Measurements from ENCODE around the gene PHAF1. TPM values are rescaled to one million over a fixed set of nuclear protein-coding genes. Genes with fewer than 3 reads are reported as not detected.

The PHAF1 gene
- polyA plus RNA-seq, 2 donors: 8.8 to 9.9 TPM

GRCh38 chr16:67183284-67183626 lies 73.5 kb downstream of the PHAF1 start:
- Histone ChIP-seq H3K4me1 (ENCODE audit: control insufficient read depth in 2 of 2, insufficient read depth in 2 of 2, low read length in 1 of 2) (peaks cover 9 to 27% of the 10 kb centered on the region in 2 donors), H3K9me3 (ENCODE audit: control insufficient read depth in 2 of 2, insufficient read depth in 1 of 2, low read depth in 1 of 2, low read length in 1 of 2) (no peaks in the 10 kb centered on the region), H3K27ac (ENCODE audit: low read depth in 2 of 2, low read length in 1 of 2) (peak overlapping the region; percentile 97 to 99), H3K27me3 (ENCODE audit: control insufficient read depth in 1 of 2, insufficient read depth in 2 of 2, low read length in 2 of 2) (no peaks in the 10 kb centered on the region), H3K36me3 (ENCODE audit: control insufficient read depth in 2 of 2, insufficient read depth in 2 of 2, low read length in 1 of 2) (no peaks in the 10 kb centered on the region), H3K4me3 (ENCODE audit: low read depth in 1 of 2, low read length in 2 of 2) (peak overlapping the region; percentile 60 to 91)
- WGBS, 2 donors: 7 to 10% methylated on average over 11 of the region's 11 CpGs

GRCh38 chr16:67183627-67184452 lies 74.1 kb downstream of the PHAF1 start, which contains the start of gene MATCAP1:
Gene MATCAP1 (minus strand): TSS chr16:67183963. CDS start chr16:67180610, 3,353 bp downstream.
- H3K27ac ChIP-seq (ENCODE audit: low read depth in 2 of 2, low read length in 1 of 2): peak within 1 kb of the TSS; percentile 97 to 99

GRCh38 chr16:67184453-67184994 lies 74.8 kb downstream of the PHAF1 start:
- Histone ChIP-seq H3K4me3 (ENCODE audit: low read depth in 1 of 2, low read length in 2 of 2) (peak overlapping the region; percentile 60 to 91), H3K36me3 (ENCODE audit: control insufficient read depth in 2 of 2, insufficient read depth in 2 of 2, low read length in 1 of 2) (no peaks in the 10 kb centered on the region), H3K27ac (ENCODE audit: low read depth in 2 of 2, low read length in 1 of 2) (peak overlapping the region; percentile 97 to 99), H3K9me3 (ENCODE audit: control insufficient read depth in 2 of 2, insufficient read depth in 1 of 2, low read depth in 1 of 2, low read length in 1 of 2) (no peaks in the 10 kb centered on the region), H3K27me3 (ENCODE audit: control insufficient read depth in 1 of 2, insufficient read depth in 2 of 2, low read length in 2 of 2) (no peaks in the 10 kb centered on the region), H3K4me1 (ENCODE audit: control insufficient read depth in 2 of 2, insufficient read depth in 2 of 2, low read length in 1 of 2) (peaks cover 9 to 16% of the 10 kb centered on the region in 2 donors)
- 5 to 7% methylated on average over 45 to 59 of the region's 59 CpGs for WGBS, 2 donors

More at GRCh38 chr16:67183627-67184452, 74.1 kb downstream of the PHAF1 start, which contains the start of gene MATCAP1:
- Histone ChIP-seq H3K27me3 (ENCODE audit: control insufficient read depth in 1 of 2, insufficient read depth in 2 of 2, low read length in 2 of 2) (no peaks in the 10 kb centered on the region), H3K4me1 (ENCODE audit: control insufficient read depth in 2 of 2, insufficient read depth in 2 of 2, low read length in 1 of 2) (peaks cover 9 to 21% of the 10 kb centered on the region in 2 donors), H3K4me3 (ENCODE audit: low read depth in 1 of 2, low read length in 2 of 2) (peak within 1 kb of the TSS; percentile 60 to 91), H3K9me3 (ENCODE audit: control insufficient read depth in 2 of 2, insufficient read depth in 1 of 2, low read depth in 1 of 2, low read length in 1 of 2) (no peaks in the 10 kb centered on the region), H3K36me3 (ENCODE audit: control insufficient read depth in 2 of 2, insufficient read depth in 2 of 2, low read length in 1 of 2) (no peaks in the 10 kb centered on the region)
- 0% methylated on average over 69 to 77 of the region's 77 CpGs for WGBS, 2 donors

- Histone ChIP-seq H3K4me1 (ENCODE audit: control insufficient read depth in 2 of 2, insufficient read depth in 2 of 2, low read length in 1 of 2) (peaks cover 9 to 15% of the 10 kb centered on the region in 2 donors), H3K9me3 (ENCODE audit: control insufficient read depth in 2 of 2, insufficient read depth in 1 of 2, low read depth in 1 of 2, low read length in 1 of 2) (no peaks in the 10 kb centered on the region), H3K27me3 (ENCODE audit: control insufficient read depth in 1 of 2, insufficient read depth in 2 of 2, low read length in 2 of 2) (no peaks in the 10 kb centered on the region), H3K36me3 (ENCODE audit: control insufficient read depth in 2 of 2, insufficient read depth in 2 of 2, low read length in 1 of 2) (no peaks in the 10 kb centered on the region), H3K4me3 (ENCODE audit: low read depth in 1 of 2, low read length in 2 of 2) (peak overlapping the region; percentile 60 to 91), H3K27ac (ENCODE audit: low read depth in 2 of 2, low read length in 1 of 2) (peak overlapping the region in 1 of 2 donors; percentile 36)
- 10 to 14% methylated on average over 42 to 43 of the region's 43 CpGs for WGBS, 2 donors
Observed at GRCh38 chr16:67184995-67185650, 75.4 kb downstream of the PHAF1 start.

- Histone ChIP-seq H3K4me3 (ENCODE audit: low read depth in 1 of 2, low read length in 2 of 2) (peak overlapping the region in 1 of 2 donors; percentile 60), H3K36me3 (ENCODE audit: control insufficient read depth in 2 of 2, insufficient read depth in 2 of 2, low read length in 1 of 2) (no peaks in the 10 kb centered on the region), H3K4me1 (ENCODE audit: control insufficient read depth in 2 of 2, insufficient read depth in 2 of 2, low read length in 1 of 2) (peaks cover 9 to 15% of the 10 kb centered on the region in 2 donors), H3K9me3 (ENCODE audit: control insufficient read depth in 2 of 2, insufficient read depth in 1 of 2, low read depth in 1 of 2, low read length in 1 of 2) (no peaks in the 10 kb centered on the region), H3K27ac (ENCODE audit: low read depth in 2 of 2, low read length in 1 of 2) (peak overlapping the region in 1 of 2 donors; percentile 36), H3K27me3 (ENCODE audit: control insufficient read depth in 1 of 2, insufficient read depth in 2 of 2, low read length in 2 of 2) (no peaks in the 10 kb centered on the region)
- WGBS, 2 donors: 9 to 12% methylated on average over 12 of the region's 12 CpGs
Observed at GRCh38 chr16:67185651-67186134, 76.0 kb downstream of the PHAF1 start.

- peaks cover 9 to 16% of the 10 kb centered on the region in 2 donors for H3K4me1 ChIP-seq (ENCODE audit: control insufficient read depth in 2 of 2, insufficient read depth in 2 of 2, low read length in 1 of 2)
- WGBS, 2 donors: 56 to 64% methylated on average over 5 of the region's 5 CpGs
- no peak overlapping the region for H3K4me3 ChIP-seq (ENCODE audit: low read depth in 1 of 2, low read length in 2 of 2)
- no peaks in the 10 kb centered on the region for H3K9me3 ChIP-seq (ENCODE audit: control insufficient read depth in 2 of 2, insufficient read depth in 1 of 2, low read depth in 1 of 2, low read length in 1 of 2)
- no peak overlapping the region for H3K27ac ChIP-seq (ENCODE audit: low read depth in 2 of 2, low read length in 1 of 2)
- no peaks in the 10 kb centered on the region for H3K27me3 ChIP-seq (ENCODE audit: control insufficient read depth in 1 of 2, insufficient read depth in 2 of 2, low read length in 2 of 2)
- H3K36me3 ChIP-seq (ENCODE audit: control insufficient read depth in 2 of 2, insufficient read depth in 2 of 2, low read length in 1 of 2): no peaks in the 10 kb centered on the region
Observed at GRCh38 chr16:67186550-67186950, 76.8 kb downstream of the PHAF1 start.

GRCh38 chr16:67187175-67187890 lies 77.6 kb downstream of the PHAF1 start:
- Histone ChIP-seq H3K9me3 (ENCODE audit: control insufficient read depth in 2 of 2, insufficient read depth in 1 of 2, low read depth in 1 of 2, low read length in 1 of 2) (no peaks in the 10 kb centered on the region), H3K36me3 (ENCODE audit: control insufficient read depth in 2 of 2, insufficient read depth in 2 of 2, low read length in 1 of 2) (no peaks in the 10 kb centered on the region), H3K4me1 (ENCODE audit: control insufficient read depth in 2 of 2, insufficient read depth in 2 of 2, low read length in 1 of 2) (peaks cover 9 to 19% of the 10 kb centered on the region in 2 donors), H3K4me3 (ENCODE audit: low read depth in 1 of 2, low read length in 2 of 2) (no peak overlapping the region), H3K27ac (ENCODE audit: low read depth in 2 of 2, low read length in 1 of 2) (no peak overlapping the region), H3K27me3 (ENCODE audit: control insufficient read depth in 1 of 2, insufficient read depth in 2 of 2, low read length in 2 of 2) (no peaks in the 10 kb centered on the region)
- 88 to 89% methylated on average over 25 to 26 of the region's 26 CpGs for WGBS, 2 donors

- Histone ChIP-seq H3K4me3 (ENCODE audit: low read depth in 1 of 2, low read length in 2 of 2) (no peak overlapping the region), H3K27ac (ENCODE audit: low read depth in 2 of 2, low read length in 1 of 2) (no peak overlapping the region), H3K9me3 (ENCODE audit: control insufficient read depth in 2 of 2, insufficient read depth in 1 of 2, low read depth in 1 of 2, low read length in 1 of 2) (no peaks in the 10 kb centered on the region), H3K36me3 (ENCODE audit: control insufficient read depth in 2 of 2, insufficient read depth in 2 of 2, low read length in 1 of 2) (no peaks in the 10 kb centered on the region), H3K4me1 (ENCODE audit: control insufficient read depth in 2 of 2, insufficient read depth in 2 of 2, low read length in 1 of 2) (peaks cover 16 to 23% of the 10 kb centered on the region in 2 donors), H3K27me3 (ENCODE audit: control insufficient read depth in 1 of 2, insufficient read depth in 2 of 2, low read length in 2 of 2) (no peaks in the 10 kb centered on the region)
- 81 to 83% methylated on average over 4 of the region's 4 CpGs for WGBS, 2 donors
Observed at GRCh38 chr16:67188323-67188722, 78.6 kb downstream of the PHAF1 start.

GRCh38 chr16:67188798-67189197 lies 79.1 kb downstream of the PHAF1 start:
- Histone ChIP-seq H3K4me1 (ENCODE audit: control insufficient read depth in 2 of 2, insufficient read depth in 2 of 2, low read length in 1 of 2) (peaks cover 17 to 27% of the 10 kb centered on the region in 2 donors), H3K4me3 (ENCODE audit: low read depth in 1 of 2, low read length in 2 of 2) (no peak overlapping the region), H3K27ac (ENCODE audit: low read depth in 2 of 2, low read length in 1 of 2) (no peak overlapping the region), H3K9me3 (ENCODE audit: control insufficient read depth in 2 of 2, insufficient read depth in 1 of 2, low read depth in 1 of 2, low read length in 1 of 2) (no peaks in the 10 kb centered on the region), H3K36me3 (ENCODE audit: control insufficient read depth in 2 of 2, insufficient read depth in 2 of 2, low read length in 1 of 2) (peaks cover 0 to under 1% of the 10 kb centered on the region in 2 donors), H3K27me3 (ENCODE audit: control insufficient read depth in 1 of 2, insufficient read depth in 2 of 2, low read length in 2 of 2) (no peaks in the 10 kb centered on the region)
- 87 to 90% methylated on average over 15 of the region's 15 CpGs for WGBS, 2 donors

Data from esophagus (tissue), 2 donors.